ENCODE results near the gene POLDIP3. TPM values are rescaled to one million over a fixed set of nuclear protein-coding genes. Genes with fewer than 3 reads are reported as not detected.

Gene POLDIP3
- total and polyA plus RNA-seq, 2 of the 4 experiments (the other 2 are of a cell fraction): 33.9 to 43.6 TPM

GRCh38 chr22:42562279-42562678 is 52.4 kb downstream of the POLDIP3 start:
- peaks cover 2% of the 10 kb centered on the region; the same call in 1 of the 2 replicates for H3K36me3 ChIP-seq (ENCODE audit: control insufficient read depth, insufficient read depth, low read length)
- no peak overlapping the region for H3K56ac ChIP-seq (ENCODE audit: extremely low read depth, insufficient read depth, low read length)
- peaks cover 2% of the 10 kb centered on the region; the same call in 1 of the 2 replicates for H3K4me1 ChIP-seq (ENCODE audit: control insufficient read depth, insufficient read depth, low read length)
- no peaks in the 10 kb centered on the region for H3K27me3 ChIP-seq (ENCODE audit: control insufficient read depth, insufficient read depth, low read length)
- H3K27ac ChIP-seq (ENCODE audit: insufficient read depth, low read length): no peak overlapping the region
- peaks cover 4% of the 10 kb centered on the region for H4K20me1 ChIP-seq (ENCODE audit: insufficient read depth, low read length)
- POLR2A ChIA-PET (ENCODE audit: unreplicated experiment): no interaction called here
- in situ Hi-C loops (cut with MboI; ENCODE audit: low sequenced_read_pairs): no loop called here
- no peak overlapping the region for H2AK9ac ChIP-seq (replicated peaks; ENCODE audit: low read depth, low read length, poor library complexity)
- H2AFZ ChIP-seq (replicated peaks; ENCODE audit: low read length, poor library complexity): no peak overlapping the region
- ATAC-seq (ENCODE audit: low read depth) (no peak), DNase-seq (no peak)
- intact Hi-C loops (cut with micrococcal nuclease): no loop called here
- no peak overlapping the region for H3K23ac ChIP-seq (ENCODE audit: low read depth, low read length)
- no peak overlapping the region for H4K91ac ChIP-seq (ENCODE audit: insufficient read depth, low read depth, low read length)
- H2AK5ac ChIP-seq (ENCODE audit: low read depth, low read length): no peak overlapping the region
- no peak overlapping the region for H2BK15ac ChIP-seq (ENCODE audit: low read depth, low read length)
- no peak overlapping the region for H4K8ac ChIP-seq (ENCODE audit: low read depth in 2 of 2, low read length in 2 of 2)
- no CpG with 5 or more reads among the region's 8 CpGs for WGBS, 2 experiments (ENCODE audit: extremely low coverage in 2 of 2, insufficient read length in 1 of 2)
- H3K4me3 ChIP-seq (ENCODE audit: insufficient read depth, low read depth, low read length): no peak overlapping the region
- no peak overlapping the region for H3K4me2 ChIP-seq (ENCODE audit: low read depth, low read length)
- no peak overlapping the region for H3K4ac ChIP-seq (ENCODE audit: low read depth, low read length)
- H3K9me1 ChIP-seq (ENCODE audit: insufficient read depth, low read length): no peaks in the 10 kb centered on the region
- no peak overlapping the region for H2BK20ac ChIP-seq (ENCODE audit: low read depth, low read length)
- dilution Hi-C loops (cut with HindIII; ENCODE audit: low sequenced_read_pairs, unreplicated experiment): no loop called here
- no peak for TF ChIP-seq MAFK (IDR thresholded peaks at IDR 0.05; ENCODE audit: low read depth, low read length)
- TF ChIP-seq ELK1 (IDR thresholded peaks at IDR 0.05; ENCODE audit: borderline replicate concordance, low read depth, low read length): no peak
- TF ChIP-seq RAD21 (IDR thresholded peaks at IDR 0.05; ENCODE audit: low read length): no peak
- TF ChIP-seq CTCF (conservative IDR thresholded peaks at IDR 0.05; ENCODE audit: low read depth, low read length): no peak
- TF ChIP-seq RFX5 (IDR thresholded peaks at IDR 0.05; ENCODE audit: low read depth, low read length): no peak
- no peak for TF ChIP-seq NFE2L2 (IDR thresholded peaks at IDR 0.05; ENCODE audit: low read depth, low read length)
- no peak for TF ChIP-seq CHD1 (IDR thresholded peaks at IDR 0.05; ENCODE audit: low read depth, low read length)
- no peak for TF ChIP-seq MXI1 (IDR thresholded peaks at IDR 0.05; ENCODE audit: borderline replicate concordance, low read depth, low read length)
- no peak for TF ChIP-seq RCOR1 (IDR thresholded peaks at IDR 0.05; ENCODE audit: insufficient replicate concordance, low read length)
- TF ChIP-seq CEBPB (IDR thresholded peaks at IDR 0.05; ENCODE audit: low read depth, low read length): no peak
- TF ChIP-seq MAZ (IDR thresholded peaks at IDR 0.05; ENCODE audit: borderline replicate concordance, low read depth, low read length): no peak
- H3K9ac ChIP-seq (ENCODE audit: low read depth, low read length): no peak overlapping the region
- no peaks in the 10 kb centered on the region for H3K79me1 ChIP-seq (ENCODE audit: low read depth in 1 of 2, low read length in 2 of 2)
- no TSS peak for BruUV-seq (replicated peaks)
- H3K14ac ChIP-seq (replicated peaks; ENCODE audit: low read depth, low read length): no peak overlapping the region
- no peak overlapping the region for H4K5ac ChIP-seq (ENCODE audit: low read depth, low read length)
- CTCF ChIA-PET: no interaction called here
- H2BK5ac ChIP-seq (ENCODE audit: low read depth, low read length, poor library complexity, severe bottlenecking): no peak overlapping the region
- H2BK120ac ChIP-seq (ENCODE audit: low read depth, low read length): no peak overlapping the region
- H3K9me3 ChIP-seq (ENCODE audit: control insufficient read depth, insufficient read depth, low read length): no peaks in the 10 kb centered on the region
- no peak overlapping the region for H3K18ac ChIP-seq (ENCODE audit: low read depth, low read length)
